Right renal pelvis (tissue), 4 donors: ENCODE measurements around the gene RNF217. TPM values are rescaled to one million over a fixed set of nuclear protein-coding genes. Genes with fewer than 3 reads are reported as not detected.
"Not testable (repeated sequence)": the region's sequence is repeated elsewhere in the genome, so short reads cannot be mapped to it uniquely, and the experiment has no call there.

ENCODE experiments used
- DNase-seq, 4 donors: peaks; one replicate each; pipeline ENCODE4 v3.0.0-alpha.2; 2013; ENCODE audit warnings: low read depth in 4 of 4, low spot score in 3 of 4, missing footprints in 1 of 4
- polyA plus RNA-seq, 4 donors: library from polyadenylated mRNA; unstranded; fragments of 120-200 nt; gene quantifications; one replicate each; pipeline ENCODE4 v1.2.1, GENCODE V29; 2013; ENCODE audit not compliant: insufficient read length in 4 of 4

The RNF217 gene
- polyA plus RNA-seq, 4 donors = 12.5 to 16.4 (median 14.3) TPM

GRCh38 chr6:125116710-125117109 lies 154.5 kb downstream of the RNF217 start:
- no peak for DNase-seq

- DNase-seq = no peak
These were observed 155.6 kb downstream of the RNF217 start for GRCh38 chr6:125117818-125118217.

- no peak for DNase-seq
These were observed 157.9 kb downstream of the RNF217 start for GRCh38 chr6:125120054-125120590.

GRCh38 chr6:125121894-125122293 lies 159.7 kb downstream of the RNF217 start:
- DNase-seq = no peak

GRCh38 chr6:125123051-125123450 lies 160.8 kb downstream of the RNF217 start:
- no peak for DNase-seq

- no peak for DNase-seq
These were observed 161.3 kb downstream of the RNF217 start for GRCh38 chr6:125123468-125124048.

- DNase-seq = no peak
These were observed 161.9 kb downstream of the RNF217 start for GRCh38 chr6:125124049-125124669.

GRCh38 chr6:125125856-125126255 lies 163.6 kb downstream of the RNF217 start:
- not testable (repeated sequence) for DNase-seq

GRCh38 chr6:125129354-125129753 lies 167.1 kb downstream of the RNF217 start:
- no peak for DNase-seq

GRCh38 chr6:125132058-125132457 lies 169.8 kb downstream of the RNF217 start:
- no peak for DNase-seq

- no peak for DNase-seq
These were observed 174.1 kb downstream of the RNF217 start for GRCh38 chr6:125136378-125136777.

GRCh38 chr6:125138083-125138482 lies 175.8 kb downstream of the RNF217 start:
- DNase-seq = no peak

GRCh38 chr6:125140808-125141207 lies 178.6 kb downstream of the RNF217 start:
- DNase-seq = no peak

Other genes with a start within 250 kb of the RNF217 start
- 100 to 1,000 TPM in 2 of 4 donors, 10 to 100 TPM in 2; 83.5 to 114 (median 93.9) TPM for gene TPD52L1, start 191.3 kb downstream of the RNF217 start, polyA plus RNA-seq